Gastroesophageal sphincter (tissue), 3 donors: ENCODE results near the gene AQP6.

ENCODE experiments used
- CTCF ChIP-seq, 4 experiments: fragments of 200-600 bp in 2 of 4; fragments of 450-650 bp in 2 of 4; sonication (generic) in 1 of 4; IDR thresholded peaks; one replicate each; pipeline ENCODE4 v1.5.1; 2017 to 2019; ENCODE audit warnings: antibody characterized with exemption in 4 of 4, mild to moderate bottlenecking in 2 of 4, moderate library complexity in 2 of 4
- EP300 ChIP-seq: sonication (generic); formaldehyde crosslinking; IDR thresholded peaks from one replicate; pipeline ENCODE4 v1.6.1; 2017; ENCODE audit warnings: antibody characterized with exemption, mild to moderate bottlenecking
- POLR2A ChIP-seq, 2 donors: fragments of 450-650 bp; IDR thresholded peaks; one replicate each; pipeline ENCODE4 v1.6.1; 2017; ENCODE audit warnings: antibody characterized with exemption in 2 of 2, mild to moderate bottlenecking in 2 of 2, moderate library complexity in 1 of 2
- POLR2AphosphoS5 ChIP-seq: sonication (generic); formaldehyde crosslinking; IDR thresholded peaks from one replicate; pipeline ENCODE4 v1.6.1; 2017; ENCODE audit warnings: antibody characterized with exemption

GRCh38 chr12:50024227-50024626 lies 51.5 kb downstream of the AQP6 start:
- TF ChIP-seq POLR2A (IDR thresholded peaks at IDR 0.05), result no peak
- TF ChIP-seq POLR2AphosphoS5, result no peak
- TF ChIP-seq CTCF (IDR thresholded peaks at IDR 0.05), result no peak
- no peak for TF ChIP-seq EP300
